HuH-7 (cell line): ENCODE results near the gene FDX2.
"Not testable (repeated sequence)": the region's sequence is repeated elsewhere in the genome, so short reads cannot be mapped to it uniquely, and the experiment has no call there.

Source experiments
- DNase-seq: peaks from one replicate; pipeline ENCODE4 v3.0.0; 2011; ENCODE audit warnings: low spot score

FDX2 gene

GRCh38 chr19:10315335-10316214 lies at the start of gene FDX2:
Gene FDX2 (minus strand): TSS chr19:10316015. CDS start chr19:10315996, 19 bp downstream.
- DNase-seq: peak; percentile 95

GRCh38 chr19:10365518-10365917 lies 49.7 kb upstream of the FDX2 start:
- DNase-seq: no peak

- no peak for DNase-seq
These were observed 48.8 kb upstream of the FDX2 start for GRCh38 chr19:10364644-10365043.

- DNase-seq: no peak
These were observed 48.0 kb upstream of the FDX2 start for GRCh38 chr19:10363789-10364281.

GRCh38 chr19:10362259-10362658 lies 46.4 kb upstream of the FDX2 start:
- no peak for DNase-seq

GRCh38 chr19:10361569-10362011 lies 45.8 kb upstream of the FDX2 start:
- no peak for DNase-seq

- DNase-seq: no peak
These were observed 40.6 kb upstream of the FDX2 start for GRCh38 chr19:10356431-10356830.

GRCh38 chr19:10353793-10354391 lies 38.1 kb upstream of the FDX2 start:
- no peak for DNase-seq

- no peak for DNase-seq
These were observed 37.2 kb upstream of the FDX2 start for GRCh38 chr19:10352764-10353671.

GRCh38 chr19:10346509-10346908 lies 30.7 kb upstream of the FDX2 start:
- DNase-seq: no peak

- no peak for DNase-seq
These were observed 29.0 kb upstream of the FDX2 start for GRCh38 chr19:10344780-10345179.

- DNase-seq: no peak
These were observed 27.7 kb upstream of the FDX2 start for GRCh38 chr19:10343495-10343894.

- no peak for DNase-seq
These were observed 24.2 kb upstream of the FDX2 start for GRCh38 chr19:10339977-10340376.

- DNase-seq: no peak
These were observed 23.7 kb upstream of the FDX2 start, which contains the start of gene ICAM3 for GRCh38 chr19:10339380-10339960. Gene ICAM3 (minus strand): TSS chr19:10339624. CDS start chr19:10339614, 10 bp downstream.

GRCh38 chr19:10338940-10339339 lies 23.1 kb upstream of the FDX2 start:
- no peak for DNase-seq

- not testable (repeated sequence) for DNase-seq
These were observed 20.9 kb upstream of the FDX2 start for GRCh38 chr19:10336725-10337124.

GRCh38 chr19:10335352-10335985 lies 19.7 kb upstream of the FDX2 start:
- DNase-seq: no peak

- DNase-seq: peak; percentile 85
These were observed 19.0 kb upstream of the FDX2 start for GRCh38 chr19:10334588-10335351.

- DNase-seq: no peak
These were observed 18.2 kb upstream of the FDX2 start for GRCh38 chr19:10333758-10334587.
